Sigmoid colon (tissue), 7 donors: ENCODE results near the gene GPC6. TPM values are rescaled to one million over a fixed set of nuclear protein-coding genes. Genes with fewer than 3 reads are reported as not detected.
"Not testable (repeated sequence)": the region's sequence is repeated elsewhere in the genome, so short reads cannot be mapped to it uniquely, and the experiment has no call there.

Experiments used
- DNase-seq: peaks from one replicate; pipeline ENCODE4 v3.0.0-alpha.2; 2019
- H3K27ac ChIP-seq, 4 donors: fragments of 200-600 bp; sonication (generic); one replicate each; pipeline ENCODE4 v1.5.1; 2016 to 2019; ENCODE audit warnings: mild to moderate bottlenecking in 1 of 4
- H3K27me3 ChIP-seq, 3 donors: fragments of 200-600 bp; sonication (generic); one replicate each; pipeline ENCODE4 v1.5.1; 2019; ENCODE audit warnings: mild to moderate bottlenecking in 1 of 3
- H3K36me3 ChIP-seq, 4 donors: fragments of 200-600 bp; sonication (generic); one replicate each; pipeline ENCODE4 v1.5.1; 2016 to 2019
- H3K4me1 ChIP-seq, 4 donors: fragments of 200-600 bp; sonication (generic); one replicate each; pipeline ENCODE4 v1.5.1; 2017 to 2019
- H3K4me3 ChIP-seq, 4 donors: fragments of 200-600 bp; sonication (generic); one replicate each; pipeline ENCODE4 v1.5.1; 2017 to 2019; ENCODE audit warnings: mild to moderate bottlenecking in 2 of 4, moderate library complexity in 1 of 4
- H3K9me3 ChIP-seq, 4 donors: fragments of 200-600 bp in 3 of 4; sonication (generic) in 3 of 4; one replicate each; pipeline versions ENCODE4 v1.5.1 to v1.6.1; 2013 to 2019
- EP300 ChIP-seq, 4 donors: sonication (generic); formaldehyde crosslinking; IDR thresholded peaks; one replicate each; pipeline ENCODE4 v1.6.1; 2017; ENCODE audit warnings: antibody characterized with exemption in 4 of 4
- POLR2A ChIP-seq, 2 donors: fragments of 450-650 bp; IDR thresholded peaks; one replicate each; pipeline ENCODE4 v1.6.1; 2016; ENCODE audit warnings: antibody characterized with exemption in 2 of 2, mild to moderate bottlenecking in 2 of 2, moderate library complexity in 2 of 2
- POLR2AphosphoS5 ChIP-seq, 4 donors: sonication (generic); formaldehyde crosslinking; IDR thresholded peaks; one replicate each; pipeline ENCODE4 v1.6.1; 2017; ENCODE audit warnings: antibody characterized with exemption in 4 of 4
- WGBS, 2 donors: extraction: QIAGEN DNeasy Blood & Tissue Kit; methylation state at CpG; one replicate each; pipeline ENCODE4 v1.1.7; 2013; 5-methylcytosine and 5-hydroxymethylcytosine counted together
- intact Hi-C: fragments of 100-400 bp; cut with DNase I; formaldehyde crosslinking; loops from one replicate; pipeline ENCODE4 v1.15.1; 2023
- polyA plus RNA-seq, 3 donors: library from polyadenylated mRNA; stranded (reverse); fragments of 200-250 nt; gene quantifications; one replicate each; pipeline ENCODE4 v1.2.3, GENCODE V29; 2013
- total RNA-seq, 4 donors: library from RNA; depleted of rRNA; stranded (reverse); fragments of >200 nt; gene quantifications; one replicate each; pipeline ENCODE4 v1.1.0, GENCODE V29; 2016
- TF ChIP-seq, protein P1 (sequence below), 4 experiments: fragments of 450-650 bp in 3 of 4; fragments of 200-600 bp in 1 of 4; IDR thresholded peaks; one replicate each; pipeline ENCODE4 v1.5.1; 2016 to 2019; ENCODE audit warnings: antibody characterized with exemption in 4 of 4, mild to moderate bottlenecking in 3 of 4, moderate library complexity in 2 of 4
- donor health status: healthy with polysubstance abuse.
- donor health status: Bipolar disorder and iron deficiency.
- donor health status: healthy.

The GPC6 gene
- total and polyA plus RNA-seq, 7 donors, result 0.23 to 27.5 (median 14.4) TPM

DNA sequence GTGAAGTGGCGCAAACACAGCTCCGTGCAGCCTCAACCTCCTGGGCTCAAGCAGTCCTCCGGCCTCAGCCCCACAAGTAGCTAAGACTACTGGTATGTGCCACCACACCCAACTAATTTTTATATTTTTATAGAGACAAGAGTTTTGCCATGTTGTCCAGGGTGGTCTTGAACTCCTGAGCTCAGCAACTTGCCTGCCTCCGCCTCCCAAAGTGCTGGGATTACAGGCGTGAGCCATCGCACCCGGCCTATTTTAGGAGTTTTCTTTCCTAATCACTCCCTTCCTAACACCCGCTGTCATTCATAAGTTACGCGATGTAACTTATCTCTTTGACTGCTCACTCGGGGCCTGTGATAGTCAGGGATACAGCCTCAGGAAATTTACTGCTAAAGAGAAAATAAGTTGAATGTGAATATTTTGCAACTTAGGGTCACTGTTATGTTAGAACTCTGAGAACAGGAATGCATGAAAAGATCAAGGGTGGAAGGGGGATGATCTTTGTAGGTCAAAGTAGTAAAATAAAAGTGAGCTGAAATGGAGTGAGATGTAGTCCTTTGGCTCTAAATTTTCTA is 1112.6 kb downstream of the GPC6 start:
- no peak for TF ChIP-seq POLR2A (IDR thresholded peaks at IDR 0.05)
- TF ChIP-seq, protein P1, sequence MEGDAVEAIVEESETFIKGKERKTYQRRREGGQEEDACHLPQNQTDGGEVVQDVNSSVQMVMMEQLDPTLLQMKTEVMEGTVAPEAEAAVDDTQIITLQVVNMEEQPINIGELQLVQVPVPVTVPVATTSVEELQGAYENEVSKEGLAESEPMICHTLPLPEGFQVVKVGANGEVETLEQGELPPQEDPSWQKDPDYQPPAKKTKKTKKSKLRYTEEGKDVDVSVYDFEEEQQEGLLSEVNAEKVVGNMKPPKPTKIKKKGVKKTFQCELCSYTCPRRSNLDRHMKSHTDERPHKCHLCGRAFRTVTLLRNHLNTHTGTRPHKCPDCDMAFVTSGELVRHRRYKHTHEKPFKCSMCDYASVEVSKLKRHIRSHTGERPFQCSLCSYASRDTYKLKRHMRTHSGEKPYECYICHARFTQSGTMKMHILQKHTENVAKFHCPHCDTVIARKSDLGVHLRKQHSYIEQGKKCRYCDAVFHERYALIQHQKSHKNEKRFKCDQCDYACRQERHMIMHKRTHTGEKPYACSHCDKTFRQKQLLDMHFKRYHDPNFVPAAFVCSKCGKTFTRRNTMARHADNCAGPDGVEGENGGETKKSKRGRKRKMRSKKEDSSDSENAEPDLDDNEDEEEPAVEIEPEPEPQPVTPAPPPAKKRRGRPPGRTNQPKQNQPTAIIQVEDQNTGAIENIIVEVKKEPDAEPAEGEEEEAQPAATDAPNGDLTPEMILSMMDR (IDR thresholded peaks at IDR 0.05), result no peak
- no peak for TF ChIP-seq POLR2AphosphoS5 (IDR thresholded peaks at IDR 0.05)
- TF ChIP-seq EP300 (IDR thresholded peaks at IDR 0.05), result no peak
- Histone ChIP-seq H3K9me3 (no peaks in the 10 kb centered on the region), H3K27me3 (no peaks in the 10 kb centered on the region), H3K4me3 (no peak overlapping the region), H3K27ac (no peak overlapping the region), H3K4me1 (peaks cover 0 to 21% (median 12%) of the 10 kb centered on the region in 4 donors), H3K36me3 (no peaks in the 10 kb centered on the region)
- intact Hi-C loops, result no loop called here
- WGBS, 2 donors, result 94 to 98% methylated on average over 11 of the region's 11 CpGs
- no peak for DNase-seq

DNA sequence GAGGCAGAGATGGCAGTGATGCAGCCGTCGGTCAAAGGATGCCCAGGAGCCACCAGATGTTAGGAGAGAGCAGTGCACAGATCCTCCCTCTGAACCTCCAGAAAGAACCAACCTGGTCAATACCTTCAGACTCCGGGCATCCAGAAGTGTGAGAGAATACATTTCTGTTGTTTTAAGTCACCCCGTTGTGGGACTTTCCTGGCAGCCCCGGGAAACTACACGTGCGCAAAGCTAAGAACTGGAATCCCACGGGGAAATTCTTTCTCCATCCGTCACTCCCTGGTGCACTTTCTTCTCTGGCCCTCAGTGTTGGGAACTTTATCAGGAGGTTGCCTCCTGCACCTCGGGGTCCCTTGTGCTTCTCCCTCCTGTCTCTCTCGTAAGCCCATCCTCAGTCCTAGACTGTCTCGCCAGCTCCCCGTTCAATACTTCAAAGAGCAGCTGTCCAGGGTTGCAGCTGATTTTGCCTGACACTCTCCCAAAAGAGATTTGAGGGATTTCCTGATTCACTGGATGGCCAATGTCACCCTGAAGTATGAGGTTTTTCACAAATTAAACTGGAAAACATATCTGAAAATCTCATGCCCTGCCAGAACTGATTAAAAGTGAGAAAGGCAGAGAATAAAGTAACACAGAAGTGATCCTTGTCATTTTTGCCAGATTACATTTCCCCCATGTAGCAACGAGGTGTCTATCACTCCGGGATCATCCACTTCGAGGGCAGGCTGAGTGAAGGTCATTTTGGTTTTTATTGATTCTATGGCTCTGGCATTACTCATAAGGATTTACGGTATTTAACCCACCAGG is 1116.0 kb downstream of the GPC6 start:
- peak overlapping the region in 3 of 4 donors; percentile 50 to 75 (median 56) for H3K27ac ChIP-seq
- 69 to 81% methylated on average over 17 of the region's 17 CpGs for WGBS, 2 donors

DNA sequence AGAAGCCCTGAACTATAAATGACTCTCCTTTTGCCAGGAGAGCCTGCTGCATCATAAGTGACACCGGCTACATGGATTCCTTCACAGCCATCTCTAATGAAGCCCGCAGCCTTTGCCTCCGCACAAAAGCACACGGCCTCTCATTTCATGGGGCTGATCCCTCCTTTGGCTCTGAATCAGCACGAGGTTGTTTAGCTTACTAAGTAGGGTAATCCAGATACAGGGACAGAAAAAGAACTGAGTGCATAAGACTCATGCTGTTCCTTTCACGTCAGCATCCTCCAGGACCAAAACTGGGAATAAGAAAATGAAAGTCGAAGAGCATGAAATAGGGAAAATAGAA is 1116.6 kb downstream of the GPC6 start:
- Histone ChIP-seq H3K4me3 (peak overlapping the region in 3 of 4 donors; percentile 6 to 15 (median 6)), H3K4me1 (peaks cover 0 to 38% (median 23%) of the 10 kb centered on the region in 4 donors), H3K27me3 (no peaks in the 10 kb centered on the region), H3K27ac (peak overlapping the region in 3 of 4 donors; percentile 50 to 75 (median 56)), H3K9me3 (no peaks in the 10 kb centered on the region), H3K36me3 (no peaks in the 10 kb centered on the region)
- 70 to 71% methylated on average over 7 of the region's 7 CpGs for WGBS, 2 donors
- intact Hi-C loops, result no loop called here
- no peak for TF ChIP-seq EP300 (IDR thresholded peaks at IDR 0.05)
- TF ChIP-seq POLR2A (IDR thresholded peaks at IDR 0.05), result no peak
- TF ChIP-seq, protein P1 (IDR thresholded peaks at IDR 0.05), result no peak
- peak in 2 of 4 donors; percentile 25 to 44 for TF ChIP-seq POLR2AphosphoS5 (IDR thresholded peaks at IDR 0.05)
- no peak for DNase-seq

More for the DNA sequence above, 1116.0 kb downstream of the GPC6 start:
- no peaks in the 10 kb centered on the region for H3K9me3 ChIP-seq
- H3K4me1 ChIP-seq, result peaks cover 0 to 38% (median 23%) of the 10 kb centered on the region in 4 donors
- intact Hi-C loops, result no loop called here
- H3K4me3 ChIP-seq, result peak overlapping the region in 2 of 4 donors; percentile 6 to 15
- DNase-seq, result no peak
- H3K27me3 ChIP-seq, result no peaks in the 10 kb centered on the region
- TF ChIP-seq POLR2AphosphoS5 (IDR thresholded peaks at IDR 0.05), result no peak
- TF ChIP-seq POLR2A (IDR thresholded peaks at IDR 0.05), result no peak
- TF ChIP-seq EP300 (IDR thresholded peaks at IDR 0.05), result no peak
- TF ChIP-seq, protein P1 (IDR thresholded peaks at IDR 0.05), result no peak
- no peaks in the 10 kb centered on the region for H3K36me3 ChIP-seq

DNA sequence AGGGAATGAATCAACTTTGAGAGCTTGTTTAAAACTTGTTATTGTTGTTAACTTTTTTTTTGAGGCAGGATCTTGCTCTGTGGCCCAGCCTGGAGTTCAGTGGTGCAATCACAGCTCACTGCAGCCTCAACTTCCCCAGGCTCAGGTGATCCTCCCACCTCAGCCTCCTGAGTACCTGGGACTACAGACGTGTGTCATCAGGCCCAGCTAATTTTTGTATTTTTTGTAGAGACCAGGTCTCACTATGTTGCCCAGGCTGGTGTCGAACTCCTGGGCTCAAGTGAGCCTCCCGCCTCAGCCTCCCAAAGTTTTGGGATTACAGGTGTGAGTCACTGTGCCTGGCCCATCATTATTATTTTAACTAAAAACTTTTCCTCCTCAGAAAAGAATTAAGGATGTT is 1117.1 kb downstream of the GPC6 start:
- H3K36me3 ChIP-seq, intact Hi-C loops, H3K27me3 ChIP-seq, DNase-seq, H3K9me3 ChIP-seq: not testable (repeated sequence)
- peak overlapping the region in 3 of 4 donors; percentile 6 to 15 (median 6) for H3K4me3 ChIP-seq
- peaks cover 0 to 38% (median 23%) of the 10 kb centered on the region in 4 donors for H3K4me1 ChIP-seq
- peak overlapping the region in 3 of 4 donors; percentile 50 to 75 (median 56) for H3K27ac ChIP-seq
- WGBS, 2 donors, result 92 to 93% methylated on average over 3 of the region's 3 CpGs

DNA sequence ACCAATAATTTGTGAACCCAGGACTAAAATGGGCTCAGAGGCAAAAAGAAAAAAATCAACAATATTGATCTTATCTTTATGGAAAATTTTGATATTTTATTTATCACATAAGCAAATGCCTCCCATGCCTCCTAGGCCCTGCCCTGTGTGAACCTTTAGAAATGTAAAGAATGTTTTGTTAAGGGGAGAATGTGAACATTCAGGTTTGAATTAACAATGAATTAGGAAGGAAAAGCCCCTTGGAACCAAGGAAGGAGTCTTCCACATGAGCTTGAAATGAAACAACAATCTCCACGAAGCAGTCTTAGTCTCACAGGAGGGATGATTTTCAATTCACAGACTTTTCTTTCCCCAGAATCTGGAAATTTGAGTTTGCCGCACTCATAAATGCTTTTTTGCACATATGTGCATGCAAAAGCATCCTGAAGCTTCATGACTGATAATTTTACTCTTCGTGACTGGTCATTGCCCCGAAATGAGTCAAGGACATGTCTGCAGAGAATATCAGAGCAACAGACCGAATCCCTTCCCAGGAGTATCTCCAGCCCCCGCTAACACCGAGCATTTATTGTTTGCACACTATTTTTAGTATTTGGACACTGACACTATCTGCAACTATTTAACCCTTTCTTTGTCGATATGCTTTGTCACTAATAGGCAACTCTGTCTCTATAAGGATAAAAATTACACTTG is 1117.7 kb downstream of the GPC6 start:
- Histone ChIP-seq H3K4me3 (no peak overlapping the region), H3K36me3 (no peaks in the 10 kb centered on the region), H3K4me1 (peaks cover 0 to 38% (median 23%) of the 10 kb centered on the region in 4 donors), H3K27me3 (no peaks in the 10 kb centered on the region), H3K9me3 (no peaks in the 10 kb centered on the region), H3K27ac (peak overlapping the region in 3 of 4 donors; percentile 50 to 75 (median 56))
- no peak for DNase-seq
- intact Hi-C loops, result no loop called here
- TF ChIP-seq POLR2AphosphoS5 (IDR thresholded peaks at IDR 0.05) (no peak), EP300 (IDR thresholded peaks at IDR 0.05) (no peak), POLR2A (IDR thresholded peaks at IDR 0.05) (no peak)
- TF ChIP-seq, protein P1 (IDR thresholded peaks at IDR 0.05), result no peak
- WGBS, 2 donors, result 52 to 64% methylated on average over 8 of the region's 8 CpGs
